Measurements from ENCODE around the gene TMCC3. TPM values are rescaled to one million over a fixed set of nuclear protein-coding genes. Genes with fewer than 3 reads are reported as not detected.

TMCC3 gene
- polyA plus RNA-seq, 1 donor (not counting 4 experiments of a cell fraction or from before 2014, with no cell fraction given) = 18.9 TPM

- peak; percentile 32 for FAIRE-seq
- TF ChIP-seq, protein P1, sequence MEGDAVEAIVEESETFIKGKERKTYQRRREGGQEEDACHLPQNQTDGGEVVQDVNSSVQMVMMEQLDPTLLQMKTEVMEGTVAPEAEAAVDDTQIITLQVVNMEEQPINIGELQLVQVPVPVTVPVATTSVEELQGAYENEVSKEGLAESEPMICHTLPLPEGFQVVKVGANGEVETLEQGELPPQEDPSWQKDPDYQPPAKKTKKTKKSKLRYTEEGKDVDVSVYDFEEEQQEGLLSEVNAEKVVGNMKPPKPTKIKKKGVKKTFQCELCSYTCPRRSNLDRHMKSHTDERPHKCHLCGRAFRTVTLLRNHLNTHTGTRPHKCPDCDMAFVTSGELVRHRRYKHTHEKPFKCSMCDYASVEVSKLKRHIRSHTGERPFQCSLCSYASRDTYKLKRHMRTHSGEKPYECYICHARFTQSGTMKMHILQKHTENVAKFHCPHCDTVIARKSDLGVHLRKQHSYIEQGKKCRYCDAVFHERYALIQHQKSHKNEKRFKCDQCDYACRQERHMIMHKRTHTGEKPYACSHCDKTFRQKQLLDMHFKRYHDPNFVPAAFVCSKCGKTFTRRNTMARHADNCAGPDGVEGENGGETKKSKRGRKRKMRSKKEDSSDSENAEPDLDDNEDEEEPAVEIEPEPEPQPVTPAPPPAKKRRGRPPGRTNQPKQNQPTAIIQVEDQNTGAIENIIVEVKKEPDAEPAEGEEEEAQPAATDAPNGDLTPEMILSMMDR (optimal IDR thresholded peaks at IDR 0.05 in 1 of 3, IDR thresholded peaks at IDR 0.05 in 1 of 3, conservative IDR thresholded peaks at IDR 0.05 in 1 of 3; ENCODE audit: extremely low read depth in 1 of 3, insufficient read depth in 2 of 3, low read length in 3 of 3) = no peak
- no peak for TF ChIP-seq EZH2 (IDR thresholded peaks at IDR 0.05; ENCODE audit: low read length)
- no peak overlapping the region for H3K27ac ChIP-seq (ENCODE audit: control insufficient read depth, insufficient read depth, low read length)
- H3K36me3 ChIP-seq (ENCODE audit: control insufficient read depth in 2 of 2, extremely low read depth in 1 of 2, insufficient read depth in 2 of 2, low read length in 2 of 2) = peaks cover 6 to 15% of the 10 kb centered on the region in 2 experiments
- H3K4me1 ChIP-seq (ENCODE audit: control insufficient read depth, extremely low read depth, insufficient read depth, low read length) = peaks cover 22% of the 10 kb centered on the region
- H3K9me3 ChIP-seq (ENCODE audit: control insufficient read depth, low read depth, low read length) = no peaks in the 10 kb centered on the region
- H2AFZ ChIP-seq (ENCODE audit: control insufficient read depth, low read length) = no peak overlapping the region
- no peaks in the 10 kb centered on the region for H3K79me2 ChIP-seq (ENCODE audit: control insufficient read depth, insufficient read depth, low read length)
- DNase-seq (ENCODE audit: low read depth, low spot score) = no peak
- no peak overlapping the region for H3K4me3 ChIP-seq (ENCODE audit: control insufficient read depth in 2 of 3, extremely low read depth in 1 of 3, insufficient read depth in 2 of 3, low read depth in 1 of 3, low read length in 3 of 3)
- no peak overlapping the region for H3K4me2 ChIP-seq (ENCODE audit: control insufficient read depth, extremely low read depth, insufficient read depth, low read depth, low read length)
- dilution Hi-C loops (cut with MboI; ENCODE audit: extremely low pct_ligation_motif_present, low sequenced_read_pairs) = no loop called here
- no peaks in the 10 kb centered on the region for H3K27me3 ChIP-seq (ENCODE audit: control insufficient read depth, extremely low read depth, insufficient read depth, low read length)
- H3K9ac ChIP-seq (ENCODE audit: control insufficient read depth, extremely low read depth, insufficient read depth, low read length) = no peak overlapping the region
- no peaks in the 10 kb centered on the region for H4K20me1 ChIP-seq (ENCODE audit: control insufficient read depth, extremely low read depth, insufficient read depth, low read length)
- no peaks in the 10 kb centered on the region for H3K9me1 ChIP-seq (ENCODE audit: control insufficient read depth, extremely low read depth, insufficient read depth, low read length)
These were observed 78.8 kb downstream of the TMCC3 start for GRCh38 chr12:94571556-94571955.

- Histone ChIP-seq H3K9ac (ENCODE audit: control insufficient read depth, extremely low read depth, insufficient read depth, low read length) (no peak overlapping the region), H3K27me3 (ENCODE audit: control insufficient read depth, extremely low read depth, insufficient read depth, low read length) (no peaks in the 10 kb centered on the region), H4K20me1 (ENCODE audit: control insufficient read depth, extremely low read depth, insufficient read depth, low read length) (no peaks in the 10 kb centered on the region), H3K9me1 (ENCODE audit: control insufficient read depth, extremely low read depth, insufficient read depth, low read length) (no peaks in the 10 kb centered on the region), H3K27ac (ENCODE audit: control insufficient read depth, insufficient read depth, low read length) (no peak overlapping the region), H3K4me3 (ENCODE audit: control insufficient read depth in 2 of 3, extremely low read depth in 1 of 3, insufficient read depth in 2 of 3, low read depth in 1 of 3, low read length in 3 of 3) (no peak overlapping the region), H3K9me3 (ENCODE audit: control insufficient read depth, low read depth, low read length) (no peaks in the 10 kb centered on the region), H3K4me2 (ENCODE audit: control insufficient read depth, extremely low read depth, insufficient read depth, low read depth, low read length) (peak overlapping the region; percentile 15), H2AFZ (ENCODE audit: control insufficient read depth, low read length) (no peak overlapping the region), H3K36me3 (ENCODE audit: control insufficient read depth in 2 of 2, extremely low read depth in 1 of 2, insufficient read depth in 2 of 2, low read length in 2 of 2) (peaks cover 6 to 13% of the 10 kb centered on the region in 2 experiments), H3K79me2 (ENCODE audit: control insufficient read depth, insufficient read depth, low read length) (no peaks in the 10 kb centered on the region), H3K4me1 (ENCODE audit: control insufficient read depth, extremely low read depth, insufficient read depth, low read length) (peaks cover 22% of the 10 kb centered on the region)
- TF ChIP-seq, protein P1 (optimal IDR thresholded peaks at IDR 0.05 in 1 of 3, IDR thresholded peaks at IDR 0.05 in 1 of 3, conservative IDR thresholded peaks at IDR 0.05 in 1 of 3; ENCODE audit: extremely low read depth in 1 of 3, insufficient read depth in 2 of 3, low read length in 3 of 3) = no peak
- no peak for TF ChIP-seq EZH2 (IDR thresholded peaks at IDR 0.05; ENCODE audit: low read length)
- dilution Hi-C loops (cut with MboI; ENCODE audit: extremely low pct_ligation_motif_present, low sequenced_read_pairs) = no loop called here
- DNase-seq (ENCODE audit: low read depth, low spot score) (no peak), FAIRE-seq (peak; percentile 71)
These were observed 80.2 kb downstream of the TMCC3 start for GRCh38 chr12:94570161-94570560.

All from keratinocyte (primary cell).